OCI-LY3 (cell line): ENCODE data around the gene LDB2.

Source experiments
- H2AFZ ChIP-seq: fragments of 200-600, 300-600 bp; shearing (Covaris generic); 2 replicates; pipeline ENCODE4 v1.6.0; 2014; ENCODE audit warnings: antibody characterized with exemption, low read depth, low read length
- H3K27ac ChIP-seq: fragments of 200-600, 300-600 bp; sonication (generic); 2 replicates; pipeline ENCODE4 v1.5.1; 2014; ENCODE audit warnings: mild to moderate bottlenecking, low read length, moderate library complexity, mixed read lengths
- H3K27me3 ChIP-seq: fragments of 200-600, 300-600 bp; sonication (generic); 2 replicates; pipeline ENCODE4 v1.6.1; 2014; ENCODE audit warnings: low read depth, low read length, mixed read lengths
- H3K36me3 ChIP-seq: fragments of 200-600, 300-600 bp; sonication (generic); replicated peaks from 2 replicates; pipeline ENCODE3; 2014; ENCODE audit warnings: low read depth, low read length, mixed read lengths
- H3K4me1 ChIP-seq: fragments of 300-600, 200-600 bp; sonication (generic); 2 replicates; pipeline ENCODE4 v1.6.1; 2014; ENCODE audit warnings: low read length, mixed read lengths
- H3K4me2 ChIP-seq: fragments of 200-600, 300-600 bp; sonication (generic); 2 replicates; pipeline ENCODE4 v1.6.1; 2014; ENCODE audit warnings: low read length, mixed read lengths
- H3K4me3 ChIP-seq: fragments of 300-600, 200-600 bp; sonication (generic); 2 replicates; pipeline ENCODE4 v1.5.1; 2014; ENCODE audit warnings: antibody characterized with exemption, mild to moderate bottlenecking, low read length, moderate library complexity
- H3K79me2 ChIP-seq: fragments of 300-600, 200-600 bp; shearing (Covaris generic); 2 replicates; pipeline ENCODE4 v1.6.1; 2014; ENCODE audit warnings: mild to moderate bottlenecking, low read length, mixed read lengths
- H3K9ac ChIP-seq: fragments of 300-600, 200-600 bp; shearing (Covaris generic); 2 replicates; pipeline ENCODE4 v1.6.0; 2014; ENCODE audit warnings: mild to moderate bottlenecking, low read length, moderate library complexity
- H3K9me3 ChIP-seq: fragments of 200-600, 300-600 bp; shearing (Covaris generic); 2 replicates; pipeline ENCODE4 v1.6.1; 2014; ENCODE audit warnings: low read length, mixed read lengths; ENCODE audit not compliant: insufficient read depth
- H4K20me1 ChIP-seq: fragments of 200-600, 300-600 bp; sonication (generic); 2 replicates; pipeline ENCODE4 v1.6.1; 2016; ENCODE audit warnings: low read length, mixed read lengths; ENCODE audit not compliant: insufficient read depth
- CTCF ChIP-seq: fragments of 200-600, 300-600 bp; sonication (generic); IDR thresholded peaks from 2 replicates; pipeline ENCODE4 v1.5.1; 2014; ENCODE audit warnings: antibody characterized with exemption, low read length, low read depth
- EZH2phosphoT487 ChIP-seq: fragments of 200-600 bp; shearing (Covaris generic); IDR thresholded peaks from 2 replicates; pipeline ENCODE4 v1.6.1; 2018; ENCODE audit warnings: antibody characterized with exemption, mixed run types, low read depth

The LDB2 gene

GRCh38 chr4:16466581-16466980 is 431.9 kb downstream of the LDB2 start:
- no peaks in the 10 kb centered on the region for H3K36me3 ChIP-seq
- H3K27me3 ChIP-seq, result no peaks in the 10 kb centered on the region
- no peak overlapping the region for H3K4me3 ChIP-seq
- no peak overlapping the region for H3K9ac ChIP-seq
- no peak for TF ChIP-seq CTCF
- TF ChIP-seq EZH2phosphoT487, result no peak
- no peaks in the 10 kb centered on the region for H3K9me3 ChIP-seq
- no peaks in the 10 kb centered on the region for H4K20me1 ChIP-seq
- peak overlapping the region; percentile 57; the same call in 1 of the 2 replicates for H2AFZ ChIP-seq
- no peaks in the 10 kb centered on the region for H3K79me2 ChIP-seq
- peaks cover 13% of the 10 kb centered on the region for H3K4me1 ChIP-seq
- H3K27ac ChIP-seq, result no peak overlapping the region
- peak overlapping the region; percentile 27; the same call in 1 of the 2 replicates for H3K4me2 ChIP-seq

- Histone ChIP-seq H2AFZ (no peak overlapping the region), H3K9ac (no peak overlapping the region), H4K20me1 (no peaks in the 10 kb centered on the region), H3K9me3 (no peaks in the 10 kb centered on the region), H3K79me2 (no peaks in the 10 kb centered on the region), H3K4me2 (no peak overlapping the region), H3K36me3 (no peaks in the 10 kb centered on the region), H3K27ac (no peak overlapping the region), H3K4me1 (peaks cover 13% of the 10 kb centered on the region), H3K27me3 (no peaks in the 10 kb centered on the region), H3K4me3 (no peak overlapping the region)
- TF ChIP-seq EZH2phosphoT487 (no peak), CTCF (no peak)
Observed at GRCh38 chr4:16464651-16465050, 433.8 kb downstream of the LDB2 start.

GRCh38 chr4:16462656-16463055 is 435.8 kb downstream of the LDB2 start:
- Histone ChIP-seq H3K9ac (no peak overlapping the region), H3K9me3 (no peaks in the 10 kb centered on the region), H3K36me3 (no peaks in the 10 kb centered on the region), H3K27ac (no peak overlapping the region), H3K4me2 (no peak overlapping the region), H2AFZ (no peak overlapping the region), H3K27me3 (no peaks in the 10 kb centered on the region), H3K4me3 (no peak overlapping the region), H3K79me2 (no peaks in the 10 kb centered on the region), H4K20me1 (no peaks in the 10 kb centered on the region), H3K4me1 (peaks cover 12% of the 10 kb centered on the region)
- no peak for TF ChIP-seq CTCF
- TF ChIP-seq EZH2phosphoT487, result no peak

- TF ChIP-seq EZH2phosphoT487, result no peak
- no peak for TF ChIP-seq CTCF
Observed at GRCh38 chr4:16461362-16461761, 437.1 kb downstream of the LDB2 start.

More at GRCh38 chr4:16461362-16461761, 437.1 kb downstream of the LDB2 start:
- H3K4me3 ChIP-seq, result no peak overlapping the region
- H3K79me2 ChIP-seq, result no peaks in the 10 kb centered on the region
- H3K9me3 ChIP-seq, result no peaks in the 10 kb centered on the region
- no peak overlapping the region for H3K4me2 ChIP-seq
- no peaks in the 10 kb centered on the region for H4K20me1 ChIP-seq
- H3K27ac ChIP-seq, result no peak overlapping the region
- no peaks in the 10 kb centered on the region for H3K4me1 ChIP-seq
- H3K9ac ChIP-seq, result no peak overlapping the region
- H2AFZ ChIP-seq, result no peak overlapping the region
- H3K27me3 ChIP-seq, result no peaks in the 10 kb centered on the region
- no peaks in the 10 kb centered on the region for H3K36me3 ChIP-seq
